NCI-H510A treated with DMSO at 0.1 percent for 48 hours (cell line): ENCODE data around the gene TMEM242.
"Not testable (repeated sequence)": the region's sequence is repeated elsewhere in the genome, so short reads cannot be mapped to it uniquely, and the experiment has no call there.

Source experiments
- DNase-seq: peaks from one replicate; lab custom pipeline; 2025; lab: John Stamatoyannopoulos, UW

Gene TMEM242

DNA sequence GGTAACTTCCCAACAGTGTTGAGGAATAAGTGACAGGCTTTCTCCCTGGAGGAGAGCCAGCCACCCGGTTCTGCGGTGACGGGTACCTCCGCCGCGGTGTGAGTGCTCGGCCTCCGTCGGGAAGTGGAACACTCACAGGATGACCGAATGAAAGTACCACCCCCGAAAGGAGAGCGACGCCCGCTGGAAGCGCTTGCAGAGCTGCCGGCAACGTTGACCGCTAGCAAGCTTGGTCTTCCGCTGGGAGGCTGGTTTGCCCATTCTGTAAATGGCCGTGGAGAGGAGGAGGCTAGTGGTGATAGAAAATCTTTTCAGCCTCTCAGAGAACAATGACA lies 614 bp upstream of the TMEM242 start:
- no peak for DNase-seq

DNA sequence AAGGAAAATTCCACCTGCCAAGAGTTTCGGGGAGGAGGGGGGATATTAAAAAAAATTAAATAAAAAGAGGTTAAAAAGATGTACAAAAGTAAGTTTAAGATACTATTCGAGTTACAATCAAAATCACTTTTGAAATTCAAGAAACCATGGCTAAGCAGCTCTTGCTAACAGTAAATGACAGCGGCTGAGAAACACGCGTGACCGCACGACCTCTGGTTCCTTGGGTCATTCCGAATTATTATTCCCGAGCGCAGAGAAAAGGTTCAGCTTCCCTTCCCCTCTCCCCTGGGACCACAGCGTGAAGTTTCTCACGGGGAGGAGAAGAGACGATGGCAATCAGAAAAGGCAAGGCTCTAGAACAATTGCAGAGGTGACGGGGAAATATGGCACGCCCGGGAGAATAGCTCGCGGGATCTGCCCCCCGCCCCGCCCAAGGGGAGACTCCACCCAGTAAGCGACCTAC lies 496 bp downstream of the TMEM242 start:
- DNase-seq: no peak

DNA sequence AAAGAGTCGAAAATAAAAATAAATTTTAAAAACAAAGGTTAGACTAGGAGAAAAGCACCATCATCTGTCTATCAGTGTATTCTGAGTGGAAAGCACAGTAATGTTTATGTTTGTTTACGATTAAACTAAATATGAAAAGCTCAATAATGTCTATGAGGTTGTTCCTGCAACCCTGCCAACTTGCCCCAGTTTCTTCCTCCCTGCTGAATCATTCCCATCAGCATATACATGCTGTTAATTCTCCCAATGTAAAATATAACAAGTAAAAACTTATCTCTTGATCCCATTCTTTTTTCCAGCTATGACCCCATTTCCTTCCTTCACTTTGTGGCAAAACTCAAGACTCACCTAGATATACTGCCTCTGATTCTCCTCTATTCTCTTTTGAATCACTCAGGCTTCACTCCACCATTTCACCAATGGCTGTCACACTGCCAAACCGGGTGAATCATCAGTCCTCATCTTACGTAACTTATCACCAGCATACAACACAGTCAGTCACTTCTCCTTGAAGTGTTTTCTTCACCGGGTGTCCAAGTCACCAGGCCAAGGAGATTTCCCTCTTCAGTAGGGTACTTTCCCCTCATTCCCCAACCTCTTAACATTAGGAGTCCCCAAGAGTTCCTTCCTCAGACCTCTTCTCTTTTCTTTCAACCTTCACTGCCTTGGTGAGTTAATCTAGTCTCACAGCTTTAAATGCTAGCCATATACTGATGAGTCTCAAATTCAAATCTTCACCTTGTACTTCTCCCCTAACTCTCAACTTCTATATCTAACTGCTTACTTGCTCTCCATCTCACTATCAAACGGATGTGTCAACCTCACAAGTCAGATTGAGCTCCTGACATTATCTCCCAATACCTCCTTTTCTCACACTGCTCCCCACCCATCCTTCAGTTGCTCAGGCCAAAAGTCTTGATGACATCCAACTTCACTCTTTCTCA lies 6.2 kb downstream of the TMEM242 start:
- no peak for DNase-seq

DNA sequence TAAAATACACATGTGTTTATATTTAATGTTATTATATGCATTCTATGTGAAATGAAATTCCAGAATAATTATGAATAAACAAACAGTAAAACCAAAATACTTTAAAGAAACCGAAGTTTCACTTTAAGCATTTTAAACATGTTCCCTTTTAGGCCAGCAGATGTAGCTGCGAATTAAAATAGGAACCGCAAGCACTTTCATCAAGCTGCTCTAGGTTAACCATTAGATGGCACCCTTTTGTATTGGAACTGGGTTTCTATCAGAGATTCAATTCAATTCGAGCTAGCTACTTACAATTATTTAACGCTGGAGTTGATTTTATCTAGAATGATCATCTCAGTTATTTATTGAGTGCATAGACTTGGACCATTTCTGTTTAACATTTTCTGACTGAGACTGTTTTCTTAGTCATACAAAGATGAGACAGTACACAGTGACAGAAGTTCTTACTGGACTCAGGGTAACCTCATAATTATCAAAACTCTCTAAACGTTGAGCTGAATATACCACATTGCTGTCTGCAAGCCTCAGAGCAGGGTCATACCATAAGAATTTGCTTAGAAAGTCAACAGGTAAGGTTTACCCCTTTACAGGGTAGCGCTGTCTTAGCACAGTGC lies 8.5 kb downstream of the TMEM242 start:
- DNase-seq: no peak

DNA sequence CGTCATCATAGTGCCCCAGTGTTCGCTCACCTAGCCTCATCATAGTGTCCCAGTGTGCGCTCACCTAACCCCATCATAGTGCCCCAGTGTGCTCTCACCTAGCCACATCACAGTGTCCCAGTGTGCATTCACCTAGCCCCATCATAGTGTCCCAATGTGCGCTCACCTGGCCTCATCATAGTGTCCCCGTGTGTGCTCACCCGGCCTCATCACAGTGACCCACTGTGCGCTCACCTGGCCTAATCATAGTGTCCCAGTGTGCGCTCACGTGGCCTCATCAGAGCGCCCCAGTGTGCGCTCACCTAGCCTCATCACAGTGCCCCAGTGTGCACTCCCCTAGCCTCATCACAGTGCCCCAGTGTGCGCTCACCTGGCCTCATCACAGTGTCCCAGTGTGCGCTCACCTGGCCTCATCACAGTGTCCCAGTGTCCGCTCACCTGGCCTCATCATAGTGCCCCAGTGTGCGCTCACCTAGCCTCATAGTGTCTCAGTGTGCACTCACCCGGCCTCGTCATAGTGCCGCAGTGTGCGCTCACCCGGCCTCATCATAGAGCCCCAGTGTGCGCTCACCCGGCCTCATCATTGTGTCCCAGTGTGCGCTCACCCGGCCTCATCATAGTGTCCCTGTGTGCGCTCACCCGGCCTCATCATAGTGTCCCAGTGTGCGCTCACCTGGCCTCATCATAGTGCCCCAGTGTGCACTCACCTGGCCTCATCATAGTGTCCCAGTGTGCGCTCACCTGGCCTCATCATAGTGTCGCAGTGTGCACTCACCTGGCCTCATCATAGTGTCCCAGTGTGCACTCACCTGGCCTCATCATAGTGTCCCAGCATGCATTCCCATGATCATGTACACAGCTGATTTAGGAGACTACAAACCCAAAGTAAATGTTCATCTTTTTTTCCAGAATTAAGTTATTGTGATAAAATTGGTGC lies 9.5 kb downstream of the TMEM242 start:
- no peak for DNase-seq

DNA sequence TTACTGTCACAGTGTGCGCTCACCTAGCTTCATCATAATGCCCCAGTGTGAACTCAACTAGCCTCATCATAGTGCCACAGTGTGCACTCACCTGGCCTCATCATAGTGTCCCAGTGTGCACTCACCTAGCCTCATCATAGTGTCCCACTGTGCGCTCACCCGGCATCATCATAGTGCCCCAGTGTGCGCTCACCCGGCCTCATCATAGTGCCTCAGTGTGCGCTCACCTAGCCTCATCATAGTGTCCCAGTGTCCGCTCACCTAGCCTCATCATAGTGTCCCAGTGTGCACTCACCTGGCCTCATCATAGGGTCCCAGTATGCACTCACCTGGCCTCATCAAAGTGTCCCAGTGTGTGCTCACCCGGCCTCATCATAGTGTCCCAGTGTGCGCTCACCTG lies 10.6 kb downstream of the TMEM242 start:
- no peak for DNase-seq

DNA sequence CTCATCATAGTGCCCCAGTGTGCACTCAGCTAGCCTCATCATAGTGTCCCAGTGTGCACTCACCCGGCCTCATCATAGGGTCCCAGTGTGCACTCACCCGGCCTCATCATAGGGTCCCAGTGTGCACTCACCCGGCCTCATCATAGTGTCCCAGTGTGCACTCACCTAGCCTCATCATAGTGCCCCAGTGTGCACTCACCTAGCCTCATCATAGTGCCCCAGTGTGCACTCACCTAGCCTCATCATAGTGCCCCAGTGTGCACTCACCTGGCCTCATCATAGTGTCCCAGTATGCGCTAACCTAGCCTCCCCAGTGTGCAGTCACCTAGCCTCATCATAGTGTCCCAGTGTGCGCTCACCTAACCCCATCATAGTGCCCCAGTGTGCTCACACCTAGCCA lies 12.6 kb downstream of the TMEM242 start:
- not testable (repeated sequence) for DNase-seq

DNA sequence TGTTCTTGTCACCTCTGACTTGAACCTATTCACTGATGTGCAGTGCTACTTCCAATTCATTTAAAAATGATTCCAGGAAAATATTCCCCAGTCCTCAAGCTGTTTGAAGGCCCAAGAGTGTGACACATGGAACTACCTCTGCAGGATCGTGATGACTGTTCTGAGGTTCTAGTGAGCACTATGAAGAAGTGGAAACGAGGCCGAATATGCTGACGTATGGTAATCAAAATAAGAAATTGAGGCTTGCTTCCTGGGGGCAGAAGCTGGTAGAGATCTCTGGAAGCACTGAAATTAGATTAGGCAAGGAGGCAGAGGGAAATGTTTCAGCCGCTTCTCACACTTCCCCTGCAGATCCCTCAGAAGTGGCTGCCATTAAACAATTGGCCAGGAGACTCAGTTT lies 15.7 kb downstream of the TMEM242 start:
- DNase-seq: no peak

DNA sequence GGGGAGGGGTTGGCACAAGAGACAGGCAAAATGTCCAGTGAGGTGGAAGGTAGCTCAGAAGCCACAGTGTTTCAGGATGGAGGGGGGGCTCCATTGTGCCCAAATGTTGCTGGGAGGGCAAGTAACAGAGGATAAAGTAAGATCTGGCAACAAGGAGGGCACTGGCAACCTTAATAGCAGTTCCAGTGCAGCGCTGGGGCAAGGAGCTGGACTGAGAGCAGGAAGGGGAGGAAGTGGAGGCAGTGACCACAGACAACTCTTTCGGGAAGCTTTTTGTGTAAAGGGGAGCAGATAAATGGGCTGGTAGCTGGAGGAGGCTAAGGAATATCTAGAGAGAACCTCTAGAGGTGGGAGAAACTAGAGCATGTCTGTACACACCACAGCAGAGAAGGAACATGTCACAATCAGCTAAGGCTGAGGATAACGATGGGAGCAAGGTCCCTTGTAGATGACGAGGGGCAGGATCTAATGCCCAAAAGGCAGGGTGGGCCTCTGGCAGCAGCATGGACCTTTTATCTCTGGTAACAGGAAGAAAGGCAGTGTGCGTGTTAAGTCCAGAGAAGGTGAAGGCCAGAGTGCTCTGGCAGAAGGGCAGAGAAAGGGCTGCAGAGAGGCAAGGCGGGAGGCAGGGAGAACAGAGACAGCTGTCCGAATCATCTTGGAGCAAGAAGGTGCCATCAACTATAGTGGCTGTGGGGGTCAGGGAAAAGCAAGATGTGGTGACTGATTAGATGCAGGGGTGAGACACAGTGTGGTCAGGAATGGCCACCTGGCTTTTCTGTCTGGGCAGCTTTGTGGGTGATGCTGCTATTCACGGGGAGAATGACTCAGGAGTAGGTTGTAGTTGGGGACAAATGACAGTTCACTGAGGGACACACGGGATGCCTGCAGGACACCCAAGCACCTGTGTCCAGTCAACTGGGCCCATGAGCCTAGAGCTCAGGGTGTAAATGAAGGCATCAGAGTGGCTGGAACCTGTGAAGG lies 17.4 kb downstream of the TMEM242 start:
- no peak for DNase-seq

DNA sequence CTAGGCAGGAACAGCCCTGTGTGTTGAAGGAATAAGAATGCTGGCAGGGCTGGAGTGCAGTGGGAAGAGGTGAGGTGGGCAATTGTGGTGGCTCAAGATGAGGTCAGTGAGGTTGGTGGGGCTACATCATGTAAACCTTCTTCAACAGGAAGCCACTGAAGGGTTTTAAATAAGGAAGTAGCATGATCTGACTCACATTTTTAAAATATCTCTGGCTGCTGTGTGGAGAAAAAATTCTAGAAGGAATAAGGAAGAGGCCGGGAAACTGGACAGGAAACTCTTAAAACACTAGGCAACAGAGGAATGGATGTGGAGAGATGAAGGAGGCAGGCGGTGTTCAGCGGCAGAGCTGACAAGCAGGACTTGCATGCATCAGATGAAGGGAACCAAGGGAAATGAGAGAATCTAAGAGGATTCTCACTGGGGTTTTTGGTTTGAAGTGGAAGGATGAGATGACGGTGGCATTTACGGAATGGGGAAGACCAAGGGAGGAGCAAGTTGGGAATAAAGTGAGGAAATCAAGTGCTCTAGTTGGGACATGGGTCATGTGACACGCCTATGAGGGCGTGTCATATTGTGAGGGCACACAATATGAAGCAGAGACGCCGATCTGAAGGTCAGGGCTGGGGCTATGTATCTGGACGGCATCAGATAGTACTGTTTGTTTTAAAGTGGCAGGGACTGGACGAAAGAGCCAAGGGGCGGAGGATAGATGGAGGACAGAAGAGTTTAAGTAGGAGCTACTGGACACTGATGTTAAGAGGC lies 18.2 kb downstream of the TMEM242 start:
- DNase-seq: no peak

DNA sequence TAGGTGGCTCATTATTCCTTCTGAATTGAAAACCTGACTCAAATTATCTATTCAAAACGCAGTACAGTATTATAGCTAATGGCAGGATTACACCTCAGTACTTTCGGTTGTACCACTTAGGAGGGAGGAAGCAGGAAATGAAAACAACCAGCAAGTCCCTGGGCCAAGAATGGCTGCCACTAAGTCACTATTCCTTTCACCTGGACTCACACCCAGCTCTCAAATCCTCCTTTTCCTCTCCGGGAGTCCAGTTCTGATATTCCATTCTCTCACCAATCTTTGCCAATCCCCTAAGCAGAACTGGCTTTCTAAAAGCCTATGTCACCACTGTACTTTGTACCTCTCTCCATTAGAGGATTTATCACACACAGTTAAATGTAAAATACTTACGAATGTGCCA lies 20.6 kb downstream of the TMEM242 start:
- DNase-seq: peak; percentile 28

DNA sequence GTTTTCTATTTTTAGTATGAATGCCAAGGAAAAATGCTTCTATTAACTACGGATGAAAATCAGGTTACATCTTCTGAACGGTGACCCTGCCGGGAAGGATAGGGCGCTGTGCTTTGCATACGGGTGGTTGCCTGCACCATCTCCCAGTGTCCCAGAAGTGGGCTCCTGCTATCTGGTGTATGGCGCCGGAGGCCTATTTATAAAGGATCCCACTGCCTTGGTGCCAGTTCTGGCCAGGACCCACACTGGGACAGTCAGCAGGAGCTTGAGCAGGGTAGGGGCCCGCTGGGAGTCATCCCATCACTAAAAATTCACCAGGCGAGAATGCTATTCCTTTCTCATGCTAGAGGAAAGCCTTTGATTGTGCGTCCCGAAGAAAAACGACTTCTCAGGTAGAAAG lies 22.9 kb downstream of the TMEM242 start:
- no peak for DNase-seq

DNA sequence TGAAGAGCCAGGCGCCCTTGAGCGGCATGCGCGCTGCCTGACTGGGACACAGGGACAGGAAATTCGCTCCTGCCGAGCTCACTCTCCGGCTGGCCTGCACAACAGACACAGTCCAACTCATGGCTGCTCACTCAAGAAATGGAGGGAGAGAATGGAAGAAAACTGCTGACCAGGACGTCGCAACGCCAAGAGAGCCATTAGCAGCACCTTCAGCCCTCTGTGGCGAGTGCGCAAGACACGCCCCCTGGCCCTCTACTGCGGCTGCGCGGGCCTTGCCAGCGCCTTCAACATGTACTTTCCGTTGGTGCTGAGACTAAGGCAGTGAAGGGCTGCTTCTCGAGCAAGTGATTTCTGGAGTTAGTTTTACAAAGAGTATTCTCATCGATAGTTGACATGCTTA lies 23.3 kb downstream of the TMEM242 start:
- DNase-seq: no peak

DNA sequence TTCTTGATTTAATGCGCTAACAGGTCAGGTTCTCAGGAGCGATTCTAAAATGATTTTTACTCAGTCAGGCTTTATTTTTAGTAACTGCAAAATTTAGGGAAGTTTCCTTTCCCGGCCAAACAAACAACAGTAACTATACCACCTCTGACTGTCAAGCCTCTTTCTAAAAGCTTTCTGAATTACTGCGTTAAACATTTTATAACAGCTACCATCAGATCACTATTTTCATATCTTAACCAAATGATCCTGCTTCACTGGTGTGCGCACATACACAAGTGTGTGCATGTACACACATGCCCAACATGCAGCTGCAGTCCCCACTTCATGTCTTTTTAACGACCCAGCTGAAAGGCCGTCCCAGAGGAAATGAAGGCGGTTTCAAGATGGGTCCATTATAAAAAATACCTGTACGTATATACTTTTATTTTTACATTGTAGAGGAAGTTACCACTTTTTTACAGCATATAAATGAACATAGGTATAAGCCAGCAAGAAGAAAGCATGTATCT lies 25.0 kb downstream of the TMEM242 start:
- DNase-seq: peak; percentile 33

DNA sequence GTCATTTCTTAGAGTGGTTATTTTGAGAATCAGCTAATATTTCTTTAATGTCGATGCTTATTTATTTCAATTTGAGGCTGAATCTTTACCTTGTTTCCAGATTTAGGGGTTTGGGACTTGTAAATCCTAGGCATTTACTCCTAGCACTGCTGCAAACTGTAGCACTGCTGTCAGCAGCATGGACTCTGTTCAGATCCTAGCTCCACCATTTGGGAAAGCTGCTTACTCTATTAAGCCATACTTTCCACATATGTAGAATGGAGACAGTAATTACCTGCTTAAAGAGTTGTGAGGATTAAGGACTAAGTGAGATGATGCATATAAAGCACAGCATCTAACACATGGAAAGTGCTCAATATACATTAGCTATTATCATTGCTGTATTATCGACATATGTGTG lies 28.7 kb downstream of the TMEM242 start:
- no peak for DNase-seq

DNA sequence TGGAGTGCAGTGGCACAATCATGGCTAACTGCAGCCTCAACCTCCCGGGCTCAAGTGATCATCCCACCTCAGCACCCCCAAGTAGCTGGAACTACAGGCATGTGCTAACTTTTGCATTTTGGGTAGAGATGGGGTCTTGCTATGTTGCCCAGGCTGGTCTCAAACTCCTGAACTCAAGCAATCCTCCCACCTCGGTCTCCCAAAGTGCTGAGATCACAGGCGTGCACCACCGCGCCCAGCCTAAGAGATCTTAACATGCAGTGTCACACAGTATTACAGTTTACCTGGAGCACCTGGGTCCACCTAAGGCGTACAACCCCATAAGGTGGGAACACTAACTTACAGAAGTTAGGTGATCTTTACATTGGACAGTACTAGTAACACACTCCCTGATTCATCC lies 29.5 kb downstream of the TMEM242 start:
- no peak for DNase-seq

DNA sequence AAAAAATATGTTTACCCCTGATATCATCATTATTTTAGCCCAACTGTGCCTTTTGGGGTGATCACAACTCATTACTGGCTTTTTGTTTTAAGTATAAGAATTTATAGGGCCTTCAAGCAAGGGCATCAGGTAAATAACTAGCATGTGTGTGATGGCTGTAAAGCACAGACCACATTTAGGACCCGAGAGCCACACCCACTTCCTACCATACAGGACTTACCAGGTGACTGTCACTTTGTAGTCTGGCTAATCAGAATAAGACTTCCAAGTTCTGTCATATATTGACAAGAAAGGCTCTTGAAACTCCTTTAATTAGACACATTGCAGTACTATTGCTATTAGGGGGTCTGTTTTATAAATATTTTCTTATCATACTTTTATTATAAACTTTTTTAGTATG lies 31.1 kb downstream of the TMEM242 start:
- DNase-seq: no peak

DNA sequence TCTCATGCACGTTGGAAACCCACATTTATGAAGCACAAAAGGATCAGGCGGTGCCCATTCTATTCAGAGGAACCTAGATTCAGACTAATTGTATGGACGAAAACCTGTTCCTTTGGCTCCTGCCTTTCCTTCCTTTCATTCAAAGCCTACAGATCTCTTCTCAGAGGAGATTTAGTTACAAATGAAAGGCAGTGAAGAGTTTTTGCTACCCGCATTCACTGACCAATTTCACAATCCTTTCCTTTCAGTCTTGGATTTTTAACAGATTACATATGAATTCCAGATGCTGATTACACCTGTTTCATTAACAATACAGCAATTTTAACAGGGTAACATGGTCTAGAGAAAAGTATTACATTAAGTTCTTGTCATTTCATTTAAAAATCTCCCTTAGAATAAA lies 32.0 kb downstream of the TMEM242 start:
- DNase-seq: no peak

DNA sequence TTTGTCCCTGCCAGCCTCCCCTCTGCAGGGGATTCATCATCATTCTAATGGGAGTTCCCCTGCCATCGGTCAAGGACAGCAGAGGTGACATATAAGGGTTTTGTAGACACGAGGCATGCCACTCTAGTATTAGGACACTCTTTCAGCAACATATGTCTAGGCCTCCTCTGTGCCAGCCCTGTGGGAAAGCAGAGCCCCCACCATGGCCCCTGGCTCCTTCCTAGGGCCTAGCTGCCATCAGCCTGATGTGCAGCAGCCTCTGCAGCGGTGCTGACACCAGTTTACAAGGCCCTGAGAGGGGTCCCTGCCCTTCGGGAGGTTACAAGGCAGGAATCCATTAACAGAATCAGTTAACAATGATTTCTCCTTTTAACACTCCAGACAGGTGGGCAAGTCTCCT lies 32.5 kb downstream of the TMEM242 start:
- DNase-seq: no peak

DNA sequence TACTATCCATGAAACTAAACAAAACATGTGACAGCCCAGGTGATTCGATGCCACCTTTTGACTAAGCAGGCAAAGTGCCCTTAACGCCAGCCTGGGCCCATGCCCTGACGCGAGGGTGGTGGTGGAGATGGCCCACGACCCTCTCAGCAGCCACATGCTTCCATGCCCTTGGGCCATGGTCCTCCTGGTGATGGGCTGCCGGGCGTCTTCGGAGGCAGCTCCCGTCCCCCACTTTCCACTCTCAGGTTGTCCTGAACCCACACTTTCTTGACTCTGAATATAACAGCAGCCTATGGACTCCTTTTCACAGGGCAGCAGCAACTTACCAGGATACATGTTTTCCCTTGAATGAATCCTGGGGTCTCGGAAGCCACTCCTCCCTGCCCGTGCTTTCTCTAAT lies 33.6 kb downstream of the TMEM242 start:
- no peak for DNase-seq
